SU-DHL-6 (cell line): Measurements from ENCODE around the gene FMN1.

ENCODE experiments used
- CTCF ChIP-seq: fragments of 200-600 bp; sonication (generic); IDR thresholded peaks from one replicate; pipeline ENCODE4 v1.5.1; 2017; ENCODE audit warnings: antibody characterized with exemption, mild to moderate bottlenecking, low read length, moderate library complexity; ENCODE audit not compliant: insufficient read depth, poor library complexity, severe bottlenecking
- EZH2phosphoT487 ChIP-seq: fragments of 200-600 bp; sonication (generic), shearing (Covaris generic); conservative IDR thresholded peaks from 2 replicates; pipeline ENCODE4 v1.6.1; 2018; ENCODE audit warnings: mild to moderate bottlenecking, antibody characterized with exemption, low read length, moderate library complexity, mixed read lengths

- no peak for TF ChIP-seq EZH2phosphoT487
- no peak for TF ChIP-seq CTCF
Measured at GRCh38 chr15:33095641-33096040, 98.9 kb downstream of the FMN1 start.
